HG03064 (cell line): ENCODE data around the gene DSCAM.
"Not testable (repeated sequence)": the region's sequence is repeated elsewhere in the genome, so short reads cannot be mapped to it uniquely, and the experiment has no call there.

Experiments
- ATAC-seq: cut with Tn5 transposase; IDR thresholded peaks from one replicate; pipeline ENCODE4 v1.9.1; 2021; ENCODE audit warnings: low read depth; ENCODE audit not compliant: unreplicated experiment

The DSCAM gene

GRCh38 chr21:40047211-40047610 is 799.7 kb downstream of the DSCAM start:
- no peak for ATAC-seq

- ATAC-seq: no peak
Measured at GRCh38 chr21:40043866-40044265, 803.1 kb downstream of the DSCAM start.

- ATAC-seq: no peak
Measured at GRCh38 chr21:40043423-40043822, 803.5 kb downstream of the DSCAM start.

GRCh38 chr21:40041446-40041845 is 805.5 kb downstream of the DSCAM start:
- no peak for ATAC-seq

- not testable (repeated sequence) for ATAC-seq
Measured at GRCh38 chr21:40033156-40033782, 813.7 kb downstream of the DSCAM start.

- ATAC-seq: no peak
Measured at GRCh38 chr21:40029888-40030287, 817.1 kb downstream of the DSCAM start.

- ATAC-seq: not testable (repeated sequence)
Measured at GRCh38 chr21:40028393-40028792, 818.6 kb downstream of the DSCAM start.

- no peak for ATAC-seq
Measured at GRCh38 chr21:40021558-40022351, 825.2 kb downstream of the DSCAM start.

- no peak for ATAC-seq
Measured at GRCh38 chr21:40020651-40021050, 826.3 kb downstream of the DSCAM start.

- ATAC-seq: no peak
Measured at GRCh38 chr21:40018871-40019475, 828.0 kb downstream of the DSCAM start.

- ATAC-seq: no peak
Measured at GRCh38 chr21:40016667-40017066, 830.3 kb downstream of the DSCAM start.

GRCh38 chr21:40016234-40016633 is 830.7 kb downstream of the DSCAM start:
- no peak for ATAC-seq

- ATAC-seq: no peak
Measured at GRCh38 chr21:40015818-40016217, 831.1 kb downstream of the DSCAM start.

GRCh38 chr21:40014394-40014793 is 832.6 kb downstream of the DSCAM start:
- ATAC-seq: no peak

- no peak for ATAC-seq
Measured at GRCh38 chr21:40013001-40013735, 833.8 kb downstream of the DSCAM start.

GRCh38 chr21:40011371-40011770 is 835.6 kb downstream of the DSCAM start:
- no peak for ATAC-seq

GRCh38 chr21:40002978-40003377 is 844.0 kb downstream of the DSCAM start:
- ATAC-seq: no peak

- ATAC-seq: no peak
Measured at GRCh38 chr21:39984286-39984991, 862.5 kb downstream of the DSCAM start.

GRCh38 chr21:39980241-39980820 is 866.6 kb downstream of the DSCAM start:
- ATAC-seq: no peak

- ATAC-seq: no peak
Measured at GRCh38 chr21:39979321-39979720, 867.6 kb downstream of the DSCAM start.
